ENCODE measurements around the gene PAQR5.
"Not testable (repeated sequence)": the region's sequence is repeated elsewhere in the genome, so short reads cannot be mapped to it uniquely, and the experiment has no call there.

PAQR5 gene

DNA sequence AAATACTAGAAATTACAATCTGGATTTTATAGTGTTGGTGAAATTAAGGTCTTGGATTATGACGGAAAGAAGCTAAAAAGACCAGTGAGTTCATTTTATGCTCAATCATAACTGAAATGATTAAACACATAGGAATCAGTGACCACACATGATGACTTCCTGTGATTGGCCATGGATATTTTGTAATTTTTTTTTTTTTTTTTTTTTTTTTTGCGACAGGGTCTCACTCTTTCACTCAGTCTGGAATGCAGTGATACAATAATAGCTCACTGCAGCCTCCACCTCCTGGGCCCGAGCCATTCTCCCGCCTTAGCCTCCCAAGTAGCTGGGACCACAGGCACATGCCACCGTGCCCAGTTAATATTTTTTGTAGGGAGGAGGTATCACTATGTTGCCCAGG is 47.4 kb downstream of the PAQR5 start:
- ATAC-seq, result no peak
- no peak overlapping the region for H3K4me3 Mint-ChIP-seq
- DNase-seq (ENCODE audit: low spot score in 2 of 2), result no peak
- no peaks in the 10 kb centered on the region for H3K9me3 Mint-ChIP-seq
- H3K27ac Mint-ChIP-seq, result no peak overlapping the region
- no peaks in the 10 kb centered on the region for H3K36me3 Mint-ChIP-seq
- H3K4me1 Mint-ChIP-seq, result no peaks in the 10 kb centered on the region

DNA sequence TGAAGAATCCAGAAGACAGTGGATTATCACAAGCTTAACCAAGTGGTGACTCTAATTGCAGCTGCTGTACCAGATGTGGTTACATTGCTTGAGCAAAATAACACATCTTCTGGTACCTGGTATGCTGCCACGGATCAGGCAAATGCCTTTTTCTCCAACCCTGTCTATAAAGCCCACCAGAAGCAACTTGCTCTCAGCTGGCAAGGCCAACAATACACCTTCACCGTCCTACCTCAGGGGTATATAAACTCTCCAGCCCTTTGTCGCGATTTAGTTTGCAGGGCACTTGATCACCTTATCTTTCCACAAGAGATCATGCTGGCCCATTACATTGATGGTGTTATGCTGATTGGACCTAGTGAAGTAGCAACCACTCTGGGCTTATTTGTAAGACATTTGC is 52.6 kb downstream of the PAQR5 start:
- DNase-seq (ENCODE audit: low spot score in 2 of 2), result no peak
- no peaks in the 10 kb centered on the region for H3K36me3 Mint-ChIP-seq
- H3K27ac Mint-ChIP-seq, result no peak overlapping the region

DNA sequence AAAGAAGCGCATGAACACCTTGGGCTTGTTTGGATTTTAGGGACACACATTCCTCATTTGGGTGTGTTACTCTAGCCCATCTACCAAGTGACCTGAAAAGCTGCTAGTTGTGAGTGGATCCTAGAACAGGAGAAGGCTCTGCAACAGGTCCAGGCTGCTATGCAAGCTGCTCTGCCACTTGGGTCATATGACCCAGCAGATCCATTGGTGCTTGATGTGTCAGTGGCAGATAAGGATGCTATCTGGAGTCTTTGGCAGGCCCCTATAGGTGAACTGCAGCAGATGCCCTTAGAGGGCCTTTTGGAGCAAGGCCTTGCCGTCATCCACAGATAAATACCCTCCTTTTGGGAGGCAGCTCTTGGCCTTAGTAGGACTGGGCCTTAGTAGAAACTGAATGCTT is 53.2 kb downstream of the PAQR5 start:
- H3K27ac Mint-ChIP-seq, result no peak overlapping the region
- H3K4me3 Mint-ChIP-seq, result no peak overlapping the region
- no peaks in the 10 kb centered on the region for H3K4me1 Mint-ChIP-seq
- H3K9me3 Mint-ChIP-seq, result no peaks in the 10 kb centered on the region
- H3K36me3 Mint-ChIP-seq, result no peaks in the 10 kb centered on the region
- no peak for DNase-seq (ENCODE audit: low spot score in 2 of 2)
- no peak for ATAC-seq

More for the DNA sequence above, 52.6 kb downstream of the PAQR5 start:
- Mint-ChIP-seq H3K9me3 (no peaks in the 10 kb centered on the region), H3K4me1 (no peaks in the 10 kb centered on the region), H3K4me3 (no peak overlapping the region)
- ATAC-seq, result no peak

DNA sequence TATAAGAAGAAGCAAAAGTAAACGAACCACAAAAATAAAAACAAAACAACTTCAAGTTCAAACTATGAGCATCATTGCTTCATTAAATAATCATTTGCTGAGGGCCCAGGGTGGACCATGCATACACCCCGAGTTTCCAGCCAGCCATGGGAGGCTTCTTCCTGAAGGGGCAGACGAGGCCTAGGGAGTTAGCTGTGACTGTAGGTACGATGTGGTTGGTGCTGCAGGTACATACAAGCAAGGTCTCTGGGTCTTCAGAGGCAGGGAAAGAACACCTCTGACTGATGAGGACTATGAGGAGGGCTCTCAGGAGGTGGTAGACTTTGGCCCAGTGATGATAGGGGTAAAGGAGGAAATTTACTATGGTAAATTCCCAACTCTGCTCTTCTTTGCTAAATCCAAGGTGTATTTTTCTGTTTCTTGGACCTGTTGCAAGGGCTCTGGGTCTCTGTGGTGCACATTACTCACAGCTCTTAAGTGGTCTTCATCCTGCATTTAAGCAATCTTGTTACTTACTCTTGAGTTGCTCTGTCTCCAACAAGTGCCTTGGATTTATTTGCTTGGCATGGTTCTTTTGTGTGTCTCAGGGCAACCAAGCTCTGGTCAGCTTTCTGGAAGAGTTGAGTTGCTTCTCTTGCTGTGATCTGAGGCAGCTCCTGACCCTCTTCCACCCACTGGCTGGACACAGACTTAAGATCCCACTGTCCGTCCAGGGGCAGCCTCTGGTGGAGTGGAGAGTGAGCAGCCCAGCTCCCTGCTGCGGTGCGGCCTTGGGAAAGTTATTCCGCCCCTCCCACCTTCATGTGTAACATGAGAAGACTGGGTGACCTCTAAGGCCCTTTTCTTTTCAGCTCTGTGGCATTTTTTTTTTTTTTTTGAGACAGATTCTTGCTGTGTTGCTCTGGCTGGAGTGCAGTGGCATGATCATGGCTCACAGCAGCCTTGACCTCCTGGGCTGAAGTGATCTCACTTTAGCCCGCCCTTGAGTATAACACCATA is 59.4 kb downstream of the PAQR5 start:
- no peak overlapping the region for H3K4me3 Mint-ChIP-seq
- H3K36me3 Mint-ChIP-seq, result no peaks in the 10 kb centered on the region
- no peak for DNase-seq (ENCODE audit: low spot score in 2 of 2)
- H3K9me3 Mint-ChIP-seq, result no peaks in the 10 kb centered on the region
- no peak overlapping the region for H3K27ac Mint-ChIP-seq
- no peak for ATAC-seq
- H3K4me1 Mint-ChIP-seq, result no peaks in the 10 kb centered on the region

DNA sequence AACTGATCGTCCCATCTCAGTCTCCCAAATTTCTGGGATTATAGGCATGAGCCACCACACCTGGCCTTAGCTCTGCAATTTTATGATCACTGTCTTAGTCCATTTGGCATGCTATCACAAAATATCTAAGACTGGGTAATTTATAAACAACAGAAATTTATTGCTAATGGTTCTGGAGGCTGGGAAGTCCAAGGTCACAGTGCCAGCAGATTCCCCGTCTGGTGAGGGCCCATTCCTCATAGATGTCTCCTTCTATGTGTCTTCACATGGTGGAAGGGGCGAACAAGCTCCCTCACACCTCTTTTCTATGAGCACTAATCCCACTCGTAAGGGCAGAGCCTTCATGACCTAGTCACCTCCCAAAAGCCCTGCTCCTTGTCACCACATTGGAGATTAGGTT is 60.1 kb downstream of the PAQR5 start:
- no peak for ATAC-seq
- DNase-seq (ENCODE audit: low spot score in 2 of 2), result no peak
- Mint-ChIP-seq H3K4me3 (no peak overlapping the region), H3K9me3 (no peaks in the 10 kb centered on the region), H3K4me1 (no peaks in the 10 kb centered on the region), H3K27ac (no peak overlapping the region), H3K36me3 (no peaks in the 10 kb centered on the region)

DNA sequence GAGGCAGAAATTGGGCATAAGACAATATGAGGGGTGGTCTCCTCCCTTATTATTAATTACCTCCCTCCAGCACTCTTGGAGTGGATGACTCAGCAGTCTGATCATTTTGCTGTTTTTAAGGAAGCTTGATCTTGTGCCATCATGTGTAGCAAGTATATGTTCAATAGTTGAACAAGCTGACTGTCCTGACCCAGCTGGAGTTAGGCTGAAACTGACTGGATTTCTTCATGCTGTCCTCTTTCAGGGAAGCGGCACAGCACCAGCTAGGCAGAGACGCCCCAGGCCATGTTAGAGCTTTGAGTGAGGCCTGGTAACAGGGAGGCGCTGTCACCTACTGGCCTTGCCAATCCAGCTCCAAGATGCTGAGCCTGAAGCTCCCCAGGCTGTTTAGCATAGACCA is 61.0 kb downstream of the PAQR5 start:
- Mint-ChIP-seq H3K27ac (no peak overlapping the region), H3K4me1 (no peaks in the 10 kb centered on the region), H3K9me3 (no peaks in the 10 kb centered on the region), H3K36me3 (no peaks in the 10 kb centered on the region), H3K4me3 (no peak overlapping the region)
- no peak for DNase-seq (ENCODE audit: low spot score in 2 of 2)
- ATAC-seq, result no peak

DNA sequence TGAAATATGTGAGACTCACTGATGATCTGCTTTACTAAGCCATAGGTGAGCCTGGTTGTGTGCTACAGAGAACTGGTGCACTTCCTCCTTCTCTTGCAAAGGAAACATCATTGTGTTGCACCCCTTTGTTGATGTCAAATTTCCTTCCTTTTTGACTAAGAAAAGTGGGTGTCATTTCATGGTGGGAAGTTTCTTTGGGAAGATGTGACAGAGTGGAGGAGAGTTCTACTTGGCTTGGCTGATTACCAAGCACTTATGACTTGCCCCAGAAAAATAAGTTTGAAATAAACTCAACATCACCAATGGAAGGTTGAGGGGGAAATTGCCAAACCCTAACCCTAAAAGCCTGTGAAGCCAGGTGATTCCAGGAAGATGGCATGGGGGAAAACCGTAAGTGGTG is 61.9 kb downstream of the PAQR5 start:
- ATAC-seq (no peak), DNase-seq (ENCODE audit: low spot score in 2 of 2) (no peak)
- H3K4me1 Mint-ChIP-seq, result no peaks in the 10 kb centered on the region
- no peaks in the 10 kb centered on the region for H3K36me3 Mint-ChIP-seq
- H3K27ac Mint-ChIP-seq, result no peak overlapping the region
- H3K4me3 Mint-ChIP-seq, result no peak overlapping the region
- no peaks in the 10 kb centered on the region for H3K9me3 Mint-ChIP-seq

DNA sequence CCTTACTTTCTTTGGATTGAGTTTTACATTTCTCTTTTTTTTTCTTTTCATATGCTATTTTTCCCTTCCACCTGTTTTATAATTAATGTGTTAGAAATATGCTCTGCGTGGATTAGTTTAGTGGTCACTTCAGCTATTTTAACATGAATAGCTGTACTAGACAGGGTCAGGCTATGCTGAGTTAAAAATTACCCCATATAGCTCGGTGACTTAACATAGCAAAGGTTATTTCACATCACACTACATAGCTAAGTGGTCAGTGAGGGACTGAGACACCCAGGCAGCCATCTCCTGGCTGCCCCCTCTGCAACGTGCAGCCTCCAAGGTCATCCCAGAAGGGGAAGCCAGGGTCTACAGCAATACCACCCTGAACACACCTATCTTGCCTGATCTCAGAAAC is 68.5 kb downstream of the PAQR5 start:
- DNase-seq (ENCODE audit: low spot score in 2 of 2) (no peak), ATAC-seq (no peak)
- H3K4me3 Mint-ChIP-seq, result no peak overlapping the region
- H3K36me3 Mint-ChIP-seq, result no peaks in the 10 kb centered on the region
- no peaks in the 10 kb centered on the region for H3K9me3 Mint-ChIP-seq
- H3K4me1 Mint-ChIP-seq, result no peaks in the 10 kb centered on the region
- no peak overlapping the region for H3K27ac Mint-ChIP-seq

DNA sequence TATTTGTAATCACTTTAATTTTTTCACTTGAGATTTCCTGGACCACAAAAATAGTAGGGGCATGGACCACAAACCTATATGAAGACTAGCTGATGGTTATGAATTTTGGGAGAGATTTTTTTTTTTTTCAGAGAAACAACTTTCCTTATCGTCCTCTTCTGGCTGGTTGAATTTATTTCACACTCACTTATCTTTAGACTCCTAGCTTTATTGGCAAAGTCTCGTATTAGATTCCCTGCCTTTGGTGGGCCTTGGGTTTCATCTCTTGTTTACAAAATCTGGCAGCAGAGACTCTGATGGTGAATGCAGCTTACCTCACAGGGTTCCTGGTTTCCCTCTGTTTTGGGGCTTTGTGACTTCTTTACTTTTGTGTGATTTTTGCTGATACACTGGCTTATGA is 70.9 kb downstream of the PAQR5 start:
- Mint-ChIP-seq H3K36me3 (no peaks in the 10 kb centered on the region), H3K4me1 (no peaks in the 10 kb centered on the region), H3K27ac (no peak overlapping the region), H3K4me3 (no peak overlapping the region), H3K9me3 (no peaks in the 10 kb centered on the region)
- no peak for ATAC-seq
- no peak for DNase-seq (ENCODE audit: low spot score in 2 of 2)

DNA sequence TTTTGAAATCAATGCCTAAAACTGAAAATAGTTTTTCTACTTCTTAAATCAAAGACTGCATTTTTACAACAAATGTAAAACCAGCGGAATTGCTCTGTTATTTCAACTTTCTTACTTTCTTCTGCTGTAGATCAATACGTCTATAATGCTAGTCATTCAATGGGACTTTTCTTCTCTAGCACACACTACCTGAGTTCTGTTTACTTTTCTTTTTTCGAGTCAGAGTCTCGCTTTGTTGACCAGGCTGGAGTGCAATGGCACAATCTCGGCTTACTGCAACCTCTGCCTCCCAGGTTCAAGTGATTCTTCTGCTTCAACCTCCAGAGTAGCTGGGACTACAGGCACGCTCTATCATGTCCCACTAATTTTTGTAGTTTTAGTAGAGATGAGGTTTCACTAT is 74.7 kb downstream of the PAQR5 start:
- Mint-ChIP-seq H3K4me1 (no peaks in the 10 kb centered on the region), H3K9me3 (no peaks in the 10 kb centered on the region), H3K36me3 (no peaks in the 10 kb centered on the region), H3K4me3 (no peak overlapping the region), H3K27ac (no peak overlapping the region)
- ATAC-seq (no peak), DNase-seq (ENCODE audit: low spot score in 2 of 2) (no peak)

DNA sequence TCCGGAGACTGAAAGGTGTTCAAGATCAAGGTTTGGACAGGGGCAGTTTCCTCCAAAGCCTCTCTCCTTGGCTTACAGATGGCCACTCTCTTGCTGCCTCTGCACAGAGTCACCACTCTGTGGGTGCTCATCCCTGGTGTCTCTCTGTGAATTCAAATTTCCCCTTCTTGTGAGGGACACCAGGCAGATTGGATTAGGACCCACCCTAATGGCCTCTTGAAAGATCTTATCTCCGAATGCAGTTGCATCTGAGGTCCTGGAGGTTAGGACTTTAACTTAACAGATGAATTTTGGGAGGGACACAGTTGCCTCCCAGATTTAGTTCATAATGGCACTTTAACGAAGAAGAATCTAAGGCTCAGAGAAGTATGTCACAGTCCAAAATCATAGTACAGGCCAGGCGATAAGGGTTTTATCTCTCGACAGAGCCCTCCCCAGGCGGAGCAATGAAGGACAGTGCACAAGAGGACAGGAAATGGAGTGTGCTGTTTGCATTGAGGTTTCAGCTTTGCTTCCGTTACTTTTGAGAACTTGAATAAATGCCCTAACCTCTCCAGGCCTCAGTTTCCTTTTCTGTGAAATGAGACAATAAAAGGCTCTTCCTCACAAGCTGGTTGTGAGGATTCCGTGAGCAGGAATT is 76.6 kb downstream of the PAQR5 start:
- no peaks in the 10 kb centered on the region for H3K36me3 Mint-ChIP-seq
- ATAC-seq, result no peak

DNA sequence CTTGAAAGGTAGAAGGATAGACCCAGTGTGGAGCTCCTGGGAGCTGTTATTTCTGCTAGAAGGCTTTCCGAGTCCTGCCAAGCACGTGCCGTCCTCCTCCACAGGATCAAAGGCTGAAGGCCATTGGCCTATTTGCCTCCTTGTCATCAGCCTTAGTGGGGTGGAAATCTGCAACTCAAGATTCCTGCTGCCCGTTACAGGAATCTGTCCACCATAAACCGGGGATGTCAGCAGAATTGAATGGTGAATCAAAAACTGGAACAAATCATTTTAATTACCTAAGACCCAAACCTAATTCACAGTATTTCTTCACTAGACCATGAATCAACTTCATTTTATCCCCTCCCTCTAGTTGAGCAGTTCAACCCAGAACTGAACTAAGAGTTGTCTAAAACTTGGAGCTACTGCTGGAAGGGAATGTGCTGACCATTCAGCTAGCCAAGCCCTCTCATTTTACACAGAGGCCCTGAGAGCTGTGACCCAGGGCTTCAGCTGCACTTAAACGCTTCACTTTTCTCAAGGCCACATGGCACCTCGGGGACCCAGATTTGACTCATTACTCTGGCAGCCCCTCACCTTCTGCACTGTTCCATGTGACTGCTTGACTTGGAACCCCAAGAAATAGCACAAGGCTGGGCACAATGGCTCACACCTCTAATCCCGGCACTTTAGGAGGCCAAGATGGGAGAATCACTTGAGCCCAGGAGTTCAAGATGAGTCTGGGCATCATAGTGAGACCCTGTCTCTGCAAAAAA is 78.7 kb downstream of the PAQR5 start:
- H3K4me1 Mint-ChIP-seq, result no peaks in the 10 kb centered on the region
- H3K27ac Mint-ChIP-seq, result no peak overlapping the region
- no peaks in the 10 kb centered on the region for H3K36me3 Mint-ChIP-seq
- H3K9me3 Mint-ChIP-seq, result no peaks in the 10 kb centered on the region
- DNase-seq (ENCODE audit: low spot score in 2 of 2) (no peak), ATAC-seq (no peak)
- no peak overlapping the region for H3K4me3 Mint-ChIP-seq

More for the DNA sequence above, 76.6 kb downstream of the PAQR5 start:
- no peak for DNase-seq (ENCODE audit: low spot score in 2 of 2)
- Mint-ChIP-seq H3K9me3 (no peaks in the 10 kb centered on the region), H3K27ac (no peak overlapping the region), H3K4me3 (no peak overlapping the region), H3K4me1 (no peaks in the 10 kb centered on the region)

DNA sequence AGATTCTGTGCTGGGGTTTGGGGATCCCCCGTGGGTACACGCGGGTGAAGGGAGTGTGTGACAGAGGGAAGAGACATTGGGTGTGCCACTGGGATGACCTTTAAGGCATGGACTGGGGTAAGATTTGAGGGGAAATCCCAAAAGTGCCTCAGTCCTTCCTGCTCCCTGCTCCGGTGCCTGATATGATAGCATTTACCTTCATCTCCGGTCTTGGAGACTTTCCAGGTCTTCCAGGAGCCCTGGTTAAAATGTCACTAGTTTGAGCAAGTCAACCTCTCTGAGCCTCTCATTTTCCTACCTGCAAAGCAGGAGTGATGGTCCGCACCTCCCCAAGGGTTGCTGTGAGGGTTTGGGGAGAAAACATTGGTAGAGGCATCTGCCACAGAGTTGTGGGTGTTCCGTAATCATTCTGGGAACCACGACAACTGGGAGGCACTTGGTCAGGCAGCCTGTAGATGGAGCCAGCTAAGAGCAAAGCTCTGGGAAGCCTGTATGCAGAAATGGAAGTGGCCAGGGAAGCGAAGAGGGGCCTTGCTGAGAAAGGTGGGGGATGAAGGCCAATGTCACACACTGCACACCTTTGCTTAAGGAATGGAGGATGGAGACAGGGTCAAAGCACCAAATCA is 81.5 kb downstream of the PAQR5 start:
- Mint-ChIP-seq H3K4me1 (no peaks in the 10 kb centered on the region), H3K27ac (no peak overlapping the region), H3K9me3 (no peaks in the 10 kb centered on the region), H3K36me3 (no peaks in the 10 kb centered on the region), H3K4me3 (no peak overlapping the region)
- ATAC-seq (no peak), DNase-seq (ENCODE audit: low spot score in 2 of 2) (no peak)

DNA sequence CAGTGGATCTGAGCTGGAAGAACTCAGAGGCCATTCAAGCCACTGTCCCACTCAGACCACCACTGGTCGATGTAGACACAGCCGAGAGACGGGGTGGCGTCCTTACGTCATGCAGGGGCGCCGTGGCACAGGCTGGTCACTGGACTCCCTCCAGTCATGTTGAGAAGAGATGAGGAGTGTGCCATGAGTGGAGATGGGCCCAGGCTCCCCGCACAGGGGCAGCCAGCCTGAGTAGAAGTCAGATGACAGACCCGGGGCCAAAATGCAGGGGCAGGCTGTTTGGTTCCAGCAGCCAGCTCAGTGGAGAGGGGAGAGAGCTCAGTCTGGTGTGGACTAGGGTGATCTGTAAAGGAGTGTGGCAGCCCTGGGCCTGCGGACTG is 82.0 kb downstream of the PAQR5 start:
- no peaks in the 10 kb centered on the region for H3K9me3 Mint-ChIP-seq
- no peak for DNase-seq (ENCODE audit: low spot score in 2 of 2)
- no peaks in the 10 kb centered on the region for H3K36me3 Mint-ChIP-seq
- no peak overlapping the region for H3K4me3 Mint-ChIP-seq
- H3K4me1 Mint-ChIP-seq, result no peaks in the 10 kb centered on the region
- no peak for ATAC-seq
- no peak overlapping the region for H3K27ac Mint-ChIP-seq

DNA sequence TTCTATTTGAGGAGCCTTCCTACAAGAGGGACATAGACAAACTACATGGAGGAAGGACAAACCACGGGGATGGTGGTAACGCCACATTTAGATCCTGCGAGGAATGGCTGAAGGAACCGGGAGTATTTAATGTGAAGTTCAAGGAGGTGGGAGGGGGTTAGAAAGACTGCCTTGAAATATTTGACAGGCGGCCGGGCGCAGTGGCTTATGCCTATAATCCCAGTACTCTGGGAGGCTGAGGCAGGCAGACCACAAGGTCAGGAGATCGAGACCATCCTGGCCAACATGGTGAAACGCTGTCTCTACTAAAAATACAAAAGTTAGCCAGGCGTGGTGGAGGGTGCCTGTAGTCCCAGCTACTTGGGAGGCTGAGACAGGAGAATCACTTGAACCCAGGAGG is 83.5 kb downstream of the PAQR5 start:
- not testable (repeated sequence) for DNase-seq (ENCODE audit: low spot score in 2 of 2); ATAC-seq; H3K27ac Mint-ChIP-seq; H3K9me3 Mint-ChIP-seq; H3K36me3 Mint-ChIP-seq; H3K4me1 Mint-ChIP-seq; H3K4me3 Mint-ChIP-seq

Data from stimulated activated effector memory CD8-positive, alpha-beta T cell treated with anti-CD3 and anti-CD28 coated beads, Interleukin-12 subunit alpha, Interleukin-12 subunit beta, amount 100 ng/mL, for 72 hours (primary cell).